GM12875 (cell line): ENCODE results near the gene MCF2L.

Experiments
- H3K4me3 ChIP-seq: one replicate; pipeline ENCODE4 v1.5.1; 2011; ENCODE audit warnings: low read depth, low read length, control low read depth
- CTCF ChIP-seq: IDR thresholded peaks from 2 replicates; pipeline ENCODE4 v1.5.1; 2011; ENCODE audit warnings: low read depth, mild to moderate bottlenecking, control low read depth, inconsistent platforms, low read length, moderate library complexity, borderline replicate concordance; ENCODE audit not compliant: insufficient read depth

The MCF2L gene

GRCh38 chr13:113083402-113084061, 114.5 kb downstream of the MCF2L start:
- no peak overlapping the region for H3K4me3 ChIP-seq
- no peak for TF ChIP-seq CTCF

- H3K4me3 ChIP-seq, result no peak overlapping the region
- no peak for TF ChIP-seq CTCF
Observed at GRCh38 chr13:113084094-113084942, 115.3 kb downstream of the MCF2L start.

- H3K4me3 ChIP-seq, result no peak overlapping the region
- TF ChIP-seq CTCF, result no peak
Observed at GRCh38 chr13:113084943-113085540, 116.0 kb downstream of the MCF2L start.

GRCh38 chr13:113086031-113086750, 117.2 kb downstream of the MCF2L start:
- H3K4me3 ChIP-seq, result no peak overlapping the region
- TF ChIP-seq CTCF, result no peak

- no peak overlapping the region for H3K4me3 ChIP-seq
- no peak for TF ChIP-seq CTCF
Observed at GRCh38 chr13:113086991-113087922, 118.2 kb downstream of the MCF2L start.

- no peak overlapping the region for H3K4me3 ChIP-seq
- no peak for TF ChIP-seq CTCF
Observed at GRCh38 chr13:113087923-113088690, 119.1 kb downstream of the MCF2L start.
